HCT116 (cell line): ENCODE measurements around the gene HECW1. TPM values are rescaled to one million over a fixed set of nuclear protein-coding genes. Genes with fewer than 3 reads are reported as not detected.

ENCODE experiments used
- ATAC-seq: fragments of 200-7000 bp; cut with Tn5 transposase; 2 replicates; pipeline ENCODE4 v1.9.1; 2020; ENCODE audit warnings: mild to moderate bottlenecking, moderate library complexity
- BruUV-seq: library from RNA; stranded (reverse); fragments of 400-500 nt; replicated peaks from 2 replicates; lab custom pipeline; 2021; lab: Mats Ljungman, UMichigan
- CTCF ChIA-PET: fragments of 300-600 bp; sonication (Branson Sonifier 250); formaldehyde crosslinking; loops from one replicate; lab custom pipeline; 2021; ENCODE audit warnings: antibody characterized with exemption; lab: Charles Lee
- POLR2A ChIA-PET: fragments of 300-600, 350-600 bp; sonication (Branson Sonifier 250); formaldehyde crosslinking; loops from one replicate; lab custom pipeline; 2021; ENCODE audit warnings: antibody characterized with exemption; lab: Charles Lee
- RAD21 ChIA-PET, 2 experiments: fragments of 300-600 bp; sonication (Branson Sonifier 250); formaldehyde crosslinking; loops; one replicate each; lab custom pipeline; 2023; ENCODE audit warnings: low total read pairs in 2 of 2; ENCODE audit not compliant: uncharacterized antibody in 2 of 2, unreplicated experiment in 2 of 2, low non-redundant PET in 1 of 2; lab: Charles Lee
- DNase-seq: peaks from one replicate; pipeline ENCODE4 v3.0.0-alpha.2; 2010; ENCODE audit warnings: low read depth, low spot score
- H2AFZ ChIP-seq: fragments of 200-600 bp; shearing (Covaris generic), sonication (generic); 2 replicates; pipeline ENCODE4 v1.6.1; 2017; ENCODE audit warnings: low read depth, mixed run types, mixed read lengths, antibody characterized with exemption, low read length; ENCODE audit not compliant: poor library complexity, severe bottlenecking
- H3K27ac ChIP-seq: 2 replicates; pipeline ENCODE4 v1.5.1; 2012; ENCODE audit warnings: low read depth, low read length
- H3K27me3 ChIP-seq: fragments of 200-600 bp; sonication (generic); 2 replicates; pipeline ENCODE4 v1.6.1; 2016; ENCODE audit warnings: mixed run types, low read length, mixed read lengths; ENCODE audit not compliant: insufficient read depth
- H3K36me3 ChIP-seq, 2 experiments: fragments of 200-500 bp in 1 of 2; fragments of 200-600 bp in 1 of 2; sonication (Bioruptor generic) in 1 of 2; sonication (generic) in 1 of 2; 2 replicates each; pipeline versions ENCODE4 v1.5.1 to v1.6.1; 2014 to 2016; ENCODE audit warnings: low read length in 2 of 2, inconsistent platforms in 1 of 2, mixed read lengths in 1 of 2, mixed run types in 1 of 2; ENCODE audit not compliant: insufficient read depth in 2 of 2, control insufficient read depth in 1 of 2
- H3K4me1 ChIP-seq, 2 experiments: fragments of 200-600 bp in 1 of 2; sonication (generic) in 1 of 2; 2 replicates each; pipeline versions ENCODE4 v1.5.1 to v1.6.1; 2012 to 2017; ENCODE audit warnings: low read length in 2 of 2, inconsistent platforms in 1 of 2, mild to moderate bottlenecking in 1 of 2, mixed read lengths in 1 of 2, mixed run types in 1 of 2, moderate library complexity in 1 of 2; ENCODE audit not compliant: insufficient read depth in 2 of 2, control insufficient read depth in 1 of 2
- H3K4me2 ChIP-seq: fragments of 200-600 bp; sonication (generic); 2 replicates; pipeline ENCODE4 v1.6.1; 2017; ENCODE audit warnings: mixed run types, low read length, mixed read lengths
- H3K4me3 ChIP-seq, 2 experiments: fragments of 200-600 bp in 1 of 2; sonication (generic) in 1 of 2; replicated peaks in 1 of 2; 2 replicates each; pipeline ENCODE4 v1.5.1; 2011 to 2016; ENCODE audit warnings: low read length in 2 of 2, control low read depth in 1 of 2, low read depth in 1 of 2, mild to moderate bottlenecking in 1 of 2, mixed read lengths in 1 of 2, mixed run types in 1 of 2
- H3K79me2 ChIP-seq: fragments of 200-600 bp; sonication (generic); 2 replicates; pipeline ENCODE4 v1.6.1; 2017; ENCODE audit warnings: mild to moderate bottlenecking, mixed run types, low read length, moderate library complexity, mixed read lengths; ENCODE audit not compliant: insufficient read depth
- H3K9ac ChIP-seq: fragments of 200-600 bp; sonication (generic); 2 replicates; pipeline ENCODE4 v1.6.1; 2016; ENCODE audit warnings: low read length, mixed read lengths
- H3K9me2 ChIP-seq: fragments of 200-600 bp; sonication (generic), shearing (Covaris generic); 2 replicates; pipeline ENCODE4 v1.6.1; 2017; ENCODE audit warnings: mixed run types, mild to moderate bottlenecking, moderate library complexity; ENCODE audit not compliant: insufficient read depth
- H3K9me3 ChIP-seq, 2 experiments: fragments of 200-500 bp in 1 of 2; fragments of 200-600 bp in 1 of 2; sonication (Bioruptor generic) in 1 of 2; sonication (generic) in 1 of 2; 2 replicates each; pipeline ENCODE4 v1.6.1; 2014 to 2017; ENCODE audit warnings: low read length in 2 of 2, mixed read lengths in 2 of 2, inconsistent platforms in 1 of 2, low read depth in 1 of 2, mild to moderate bottlenecking in 1 of 2, mixed run types in 1 of 2, moderate library complexity in 1 of 2; ENCODE audit not compliant: control insufficient read depth in 1 of 2, insufficient read depth in 1 of 2
- H4K20me1 ChIP-seq: fragments of 200-600 bp; sonication (generic), shearing (Covaris generic); 2 replicates; pipeline ENCODE4 v1.6.1; 2017; ENCODE audit warnings: mixed run types, mild to moderate bottlenecking, moderate library complexity; ENCODE audit not compliant: insufficient read depth
- ATF3 ChIP-seq: IDR thresholded peaks from 2 replicates; pipeline ENCODE4 v1.6.1; 2012
- CTCF ChIP-seq, 3 experiments: fragments of 200-600 bp in 1 of 3; sonication (generic) in 1 of 3; IDR thresholded peaks in 2 of 3; conservative IDR thresholded peaks in 1 of 3; 2 replicates each; pipeline ENCODE4 v1.5.1; 2012 to 2017; ENCODE audit warnings: low read depth in 2 of 3, low read length in 2 of 3, antibody characterized with exemption in 1 of 3, borderline replicate concordance in 1 of 3, control low read depth in 1 of 3, mild to moderate bottlenecking in 1 of 3, mixed read lengths in 1 of 3, mixed run types in 1 of 3, moderate library complexity in 1 of 3; ENCODE audit not compliant: insufficient read depth in 1 of 3
- POLR2AphosphoS5 ChIP-seq: IDR thresholded peaks from 2 replicates; pipeline ENCODE4 v1.6.1; 2011; ENCODE audit warnings: mild to moderate bottlenecking, low read depth, low read length, moderate library complexity
- TCF7L2 ChIP-seq: IDR thresholded peaks from 2 replicates; pipeline ENCODE4 v1.7.0; 2011; ENCODE audit warnings: borderline replicate concordance, inconsistent platforms; ENCODE audit not compliant: insufficient read depth, insufficient read length; ENCODE audit errors: extremely low read depth
- ZFX ChIP-seq: fragments of 450-650 bp; IDR thresholded peaks from 2 replicates; pipeline ENCODE4 v1.6.1; 2017
- intact Hi-C: fragments of 100-400 bp; cut with micrococcal nuclease; formaldehyde crosslinking; loops from 2 replicates; pipeline ENCODE4 v1.10.0; 2022
- total RNA-seq: library from RNA; stranded (reverse); gene quantifications from one replicate; pipeline ENCODE4 v1.2.1, GENCODE V29; 2021; ENCODE audit not compliant: unreplicated experiment

HECW1 gene
- total RNA-seq, 1 experiment from 2014 or later, result 5.6 TPM

- ATAC-seq (no peak), DNase-seq (no peak)
- Histone ChIP-seq H4K20me1 (no peaks in the 10 kb centered on the region), H3K9me2 (no peaks in the 10 kb centered on the region), H2AFZ (no peak overlapping the region), H3K36me3 (no peaks in the 10 kb centered on the region), H3K9ac (no peak overlapping the region), H3K4me3 (no peak overlapping the region), H3K4me1 (no peaks in the 10 kb centered on the region), H3K4me2 (no peak overlapping the region), H3K27ac (no peak overlapping the region), H3K79me2 (no peaks in the 10 kb centered on the region), H3K9me3 (no peaks in the 10 kb centered on the region), H3K27me3 (no peaks in the 10 kb centered on the region)
- intact Hi-C loops, result no loop called here
- TF ChIP-seq CTCF (IDR thresholded peaks at IDR 0.05 in 2 of 3, conservative IDR thresholded peaks at IDR 0.05 in 1 of 3; ENCODE audit: borderline replicate concordance in 1 of 3, insufficient read depth in 1 of 3, low read depth in 2 of 3, low read length in 2 of 3) (no peak), ZFX (no peak), ATF3 (no peak)
- ChIA-PET CTCF (no interaction called here), RAD21 (no interaction called here), POLR2A (no interaction called here)
- no TSS peak for BruUV-seq
Observed at GRCh38 chr7:43273939-43274719, 161.7 kb downstream of the HECW1 start.

GRCh38 chr7:43274752-43275151, 162.3 kb downstream of the HECW1 start:
- DNase-seq, result no peak
- Histone ChIP-seq H3K4me1 (no peaks in the 10 kb centered on the region), H2AFZ (no peak overlapping the region), H3K27ac (no peak overlapping the region), H3K9me2 (no peaks in the 10 kb centered on the region), H3K4me3 (no peak overlapping the region), H4K20me1 (no peaks in the 10 kb centered on the region), H3K79me2 (no peaks in the 10 kb centered on the region), H3K4me2 (no peak overlapping the region), H3K36me3 (no peaks in the 10 kb centered on the region), H3K9me3 (no peaks in the 10 kb centered on the region), H3K9ac (no peak overlapping the region), H3K27me3 (no peaks in the 10 kb centered on the region)
- no peak for TF ChIP-seq TCF7L2
- no peak for TF ChIP-seq POLR2AphosphoS5
- POLR2A ChIA-PET, result no interaction called here
- BruUV-seq, result no TSS peak
- intact Hi-C loops, result no loop called here
- no peak for ATAC-seq
- CTCF ChIA-PET, result no interaction called here
- RAD21 ChIA-PET, result no interaction called here
